GM21381 (cell line): Measurements from ENCODE around the gene FER.
"Not testable (repeated sequence)": the region's sequence is repeated elsewhere in the genome, so short reads cannot be mapped to it uniquely, and the experiment has no call there.

Source experiments
- ATAC-seq: cut with Tn5 transposase; IDR thresholded peaks from one replicate; pipeline ENCODE4 v1.9.1; 2021; ENCODE audit warnings: mild to moderate bottlenecking, moderate library complexity; ENCODE audit not compliant: unreplicated experiment

The FER gene

DNA sequence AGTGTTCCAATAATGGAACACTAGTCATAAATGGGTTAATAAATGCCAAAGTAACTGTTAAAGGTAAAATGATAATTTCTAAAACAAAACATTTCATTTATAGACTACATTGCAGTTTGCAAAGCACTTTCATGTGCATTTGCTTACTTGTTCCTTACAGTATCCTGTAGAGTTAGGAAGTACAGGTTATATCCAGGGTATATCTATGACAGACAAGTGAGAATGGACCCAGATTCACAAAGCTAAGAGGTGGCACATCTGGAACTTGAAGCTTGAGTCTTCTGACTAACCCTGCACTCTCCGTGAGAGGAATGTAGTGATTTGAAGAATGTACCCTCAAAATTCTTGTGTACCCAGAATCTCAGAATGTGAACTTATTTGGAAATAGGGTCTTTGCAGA is 121.4 kb downstream of the FER start:
- no peak for ATAC-seq

DNA sequence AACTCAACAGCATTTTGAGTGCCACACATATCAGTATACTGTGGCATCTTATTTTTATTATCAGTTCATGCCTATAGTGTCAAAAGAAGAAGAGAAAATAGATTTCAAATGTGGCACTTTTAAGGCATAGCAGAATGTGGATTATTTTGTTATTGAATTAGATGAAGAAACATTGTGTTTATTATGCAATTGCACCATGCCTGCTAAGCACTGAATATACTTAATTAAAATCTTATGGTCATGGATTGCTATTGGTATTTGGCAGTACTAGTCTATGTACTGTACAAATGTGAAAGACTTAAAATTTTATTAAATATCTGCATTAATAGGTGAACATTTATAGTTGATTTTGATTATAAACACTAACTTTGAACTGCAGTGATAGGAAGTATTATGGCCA is 128.8 kb downstream of the FER start:
- no peak for ATAC-seq

GRCh38 chr5:108878756-108879155 is 131.1 kb downstream of the FER start:
- no peak for ATAC-seq

GRCh38 chr5:108881133-108881532 is 133.4 kb downstream of the FER start:
- no peak for ATAC-seq

GRCh38 chr5:108884736-108885135 is 137.0 kb downstream of the FER start:
- no peak for ATAC-seq

DNA sequence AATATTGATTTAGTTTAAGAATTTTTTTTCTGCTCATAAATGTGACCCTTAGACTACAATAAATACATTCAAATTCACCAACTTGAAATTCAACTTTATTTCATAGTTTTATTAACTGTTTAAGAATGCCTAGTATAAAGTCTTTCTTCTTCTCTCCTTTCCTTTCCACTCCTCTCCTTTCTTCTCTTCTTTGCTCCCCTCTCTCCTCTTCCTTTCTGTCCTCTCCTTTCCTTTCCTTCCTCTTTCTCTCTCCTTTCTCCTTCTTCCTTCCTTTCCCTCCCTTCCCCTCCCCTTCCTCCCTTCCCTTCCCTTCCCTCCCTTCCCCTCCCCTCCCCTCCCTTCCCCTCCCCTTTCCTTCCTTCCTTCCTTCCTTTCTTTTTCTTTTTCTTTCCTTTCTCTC is 150.6 kb downstream of the FER start:
- no peak for ATAC-seq

DNA sequence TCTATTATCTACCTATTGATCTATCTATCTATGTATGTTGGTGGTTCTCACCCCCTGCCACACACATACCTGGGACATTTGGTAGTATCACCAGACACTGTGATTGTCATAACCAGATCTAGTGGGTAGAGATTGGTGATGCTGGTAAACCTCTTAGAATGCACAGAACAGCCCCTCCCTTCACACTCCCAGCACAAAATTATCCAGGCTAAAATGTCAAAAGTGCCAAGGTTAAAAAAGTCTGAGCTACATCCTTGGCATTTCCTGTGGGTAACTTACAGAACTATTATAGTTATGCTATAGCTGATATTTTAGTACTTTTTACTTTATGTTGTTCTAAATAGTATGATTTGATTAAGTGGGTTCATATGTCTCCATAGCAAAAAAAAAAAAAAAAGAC is 151.0 kb downstream of the FER start:
- no peak for ATAC-seq

DNA sequence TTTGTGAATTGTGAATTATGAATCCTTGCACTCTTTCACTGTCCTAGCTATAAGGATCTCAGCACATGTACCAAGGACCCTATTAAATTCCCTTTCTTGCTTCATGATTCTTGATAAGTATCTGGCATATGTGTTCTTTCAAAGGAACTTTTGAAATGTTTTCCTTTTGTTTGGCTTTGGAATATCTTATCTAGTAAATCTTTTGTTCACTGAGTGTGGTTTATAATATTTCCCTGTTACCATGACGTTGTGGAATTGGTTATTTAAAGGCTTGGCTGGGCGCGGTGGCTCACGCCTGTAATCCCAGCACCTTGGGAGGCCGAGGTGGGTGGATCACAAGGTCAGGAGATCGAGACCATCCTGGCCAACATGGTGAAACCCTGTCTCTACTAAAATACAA is 151.5 kb downstream of the FER start:
- not testable (repeated sequence) for ATAC-seq

GRCh38 chr5:108900668-108901067 is 153.0 kb downstream of the FER start:
- no peak for ATAC-seq

DNA sequence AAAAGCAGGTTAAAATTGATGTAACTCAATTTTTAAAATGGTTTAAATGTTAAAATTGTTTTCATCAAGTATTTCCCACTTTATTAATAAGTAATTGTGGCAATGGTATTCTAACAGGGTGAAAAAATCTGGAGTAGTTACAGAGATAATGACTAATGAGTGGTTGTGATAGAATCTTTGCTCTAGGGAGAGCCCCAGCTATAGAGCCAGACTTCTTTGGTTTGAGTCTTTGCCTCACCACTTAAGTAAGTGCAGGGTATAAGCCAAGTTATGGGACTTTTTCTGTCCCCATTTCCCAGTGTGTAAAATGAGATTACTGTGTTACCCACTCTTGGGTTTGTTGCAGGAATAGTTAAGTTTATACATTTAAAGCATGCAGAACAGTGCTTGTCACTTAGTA is 158.1 kb downstream of the FER start:
- no peak for ATAC-seq

DNA sequence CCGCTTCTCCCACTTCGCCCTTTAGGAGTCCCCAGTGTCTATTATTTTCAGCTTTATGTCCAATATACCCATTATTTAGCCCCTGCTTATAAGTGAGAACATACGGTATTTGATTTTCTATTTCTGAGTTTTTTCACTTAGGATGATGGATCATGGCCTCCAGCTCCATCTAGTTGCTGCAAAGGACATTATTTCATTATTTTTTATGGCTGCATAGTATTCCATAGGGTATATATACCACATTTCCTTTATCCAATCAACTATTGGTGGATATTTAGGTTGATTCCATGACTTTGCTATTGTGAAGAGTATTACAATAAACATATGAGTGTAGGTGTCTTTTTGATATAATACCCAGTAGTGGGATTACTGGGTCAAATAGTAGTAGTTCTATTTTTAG is 162.9 kb downstream of the FER start:
- no peak for ATAC-seq

DNA sequence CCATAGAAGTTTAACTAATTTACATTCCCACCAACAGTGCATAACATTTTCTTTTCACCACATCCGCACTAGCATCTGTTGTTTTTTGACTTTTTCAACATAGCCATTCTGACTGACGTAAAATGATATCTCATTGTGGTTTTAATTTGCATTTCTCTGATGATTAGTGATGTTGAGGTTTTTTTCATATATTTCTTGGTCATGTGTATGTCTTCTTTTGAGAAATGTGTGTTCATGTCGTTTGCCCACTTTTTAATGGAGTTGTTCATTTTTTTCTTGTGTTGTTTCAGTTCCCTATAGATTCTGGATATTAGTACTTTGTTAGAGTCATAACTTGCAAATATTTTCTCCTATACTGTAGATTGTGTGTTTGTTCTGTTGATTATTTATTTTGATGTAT is 163.4 kb downstream of the FER start:
- peak; percentile 65 for ATAC-seq

DNA sequence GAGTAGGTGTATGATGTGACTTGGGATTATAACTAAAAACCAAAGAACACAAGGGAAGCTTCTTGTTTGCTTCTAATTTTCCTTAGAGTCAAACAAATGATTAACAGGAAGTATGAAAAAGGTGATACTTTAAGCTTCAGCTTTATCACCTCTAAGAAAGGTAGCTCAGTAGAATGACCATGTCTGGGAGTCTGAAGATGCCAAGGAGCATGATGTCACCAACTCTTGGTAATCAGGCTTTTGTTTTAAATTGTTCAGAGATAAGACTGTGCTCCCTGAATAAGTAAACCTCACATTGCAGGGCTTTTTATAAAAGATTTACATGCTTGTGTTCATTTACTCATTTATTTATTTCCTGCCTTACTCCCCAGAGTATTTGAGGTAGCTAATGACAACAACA is 169.9 kb downstream of the FER start:
- no peak for ATAC-seq

DNA sequence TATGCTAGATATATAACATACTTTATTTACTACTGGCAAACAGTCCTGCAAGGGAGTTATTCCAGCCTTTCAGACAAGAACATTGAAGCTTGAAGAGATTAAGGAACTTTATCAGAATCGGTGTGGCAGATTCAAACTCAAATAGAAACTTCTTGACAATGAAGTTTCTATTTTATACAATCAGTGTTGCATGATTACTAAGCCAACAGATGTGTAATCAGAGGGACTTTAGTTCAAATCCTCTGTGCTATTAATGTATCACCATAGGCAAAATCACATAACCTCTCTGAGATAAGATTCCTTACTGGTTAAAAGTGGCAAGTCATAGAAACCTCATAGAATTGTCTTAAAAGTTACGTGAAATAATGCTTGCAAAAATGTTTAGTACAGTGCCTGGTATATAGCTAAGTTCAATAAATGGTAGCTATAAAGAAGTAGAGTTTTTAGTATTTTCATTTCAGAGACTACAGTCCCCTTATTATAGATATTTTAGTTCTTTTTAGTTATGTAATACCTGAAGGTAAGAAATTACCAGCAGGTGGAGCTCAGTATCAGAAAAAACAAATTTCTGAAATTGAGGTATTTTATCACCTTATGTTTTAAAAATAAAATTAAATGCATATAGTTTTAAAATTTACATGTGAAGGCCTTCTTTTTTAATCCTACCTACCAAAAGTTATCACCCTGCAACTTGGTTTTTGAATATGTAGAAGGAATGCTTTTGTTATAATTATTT is 172.1 kb downstream of the FER start:
- no peak for ATAC-seq

GRCh38 chr5:108924457-108924961 is 176.8 kb downstream of the FER start:
- ATAC-seq = no peak

DNA sequence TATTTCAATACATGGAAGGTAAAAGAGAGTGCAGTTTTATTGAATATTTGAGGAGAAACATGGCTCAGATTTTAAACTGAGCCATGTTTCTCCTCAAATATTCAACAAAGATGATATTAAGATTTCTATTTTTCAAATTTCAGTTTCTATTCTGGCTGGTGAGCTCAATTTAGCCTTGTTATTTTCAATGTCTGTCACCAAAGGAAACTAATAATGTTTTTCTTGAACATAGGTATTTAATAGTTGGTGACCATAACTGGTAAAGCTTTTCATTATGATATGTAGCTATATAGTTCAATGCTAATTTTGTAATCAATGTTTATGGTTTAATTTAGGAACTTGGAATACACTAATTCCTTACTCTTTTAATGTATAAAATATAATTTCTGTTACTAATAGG is 177.4 kb downstream of the FER start:
- ATAC-seq = no peak

GRCh38 chr5:108930107-108930506 is 182.4 kb downstream of the FER start:
- no peak for ATAC-seq

DNA sequence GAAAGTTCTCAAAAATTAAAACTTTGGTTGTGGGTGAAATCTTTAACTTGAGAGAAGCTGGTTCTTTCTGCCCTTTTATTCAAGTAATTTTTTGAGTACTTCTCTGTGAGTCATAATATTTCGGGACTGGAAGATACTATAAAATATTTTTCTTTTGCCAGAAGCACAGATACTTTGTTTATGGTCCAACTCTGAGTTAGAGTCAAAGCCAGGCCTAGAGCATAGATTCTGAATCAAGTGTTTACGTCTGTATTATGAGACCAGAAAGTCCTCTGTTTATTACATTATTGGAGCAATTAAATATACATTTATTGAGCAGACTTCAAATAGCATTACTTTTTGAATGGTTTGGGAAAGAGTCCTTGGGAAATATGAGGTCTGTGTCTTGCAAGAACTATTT is 187.9 kb downstream of the FER start:
- no peak for ATAC-seq

- no peak for ATAC-seq
Observed at GRCh38 chr5:108937221-108937620, 189.5 kb downstream of the FER start.

GRCh38 chr5:108940506-108940905 is 192.8 kb downstream of the FER start:
- ATAC-seq = no peak

DNA sequence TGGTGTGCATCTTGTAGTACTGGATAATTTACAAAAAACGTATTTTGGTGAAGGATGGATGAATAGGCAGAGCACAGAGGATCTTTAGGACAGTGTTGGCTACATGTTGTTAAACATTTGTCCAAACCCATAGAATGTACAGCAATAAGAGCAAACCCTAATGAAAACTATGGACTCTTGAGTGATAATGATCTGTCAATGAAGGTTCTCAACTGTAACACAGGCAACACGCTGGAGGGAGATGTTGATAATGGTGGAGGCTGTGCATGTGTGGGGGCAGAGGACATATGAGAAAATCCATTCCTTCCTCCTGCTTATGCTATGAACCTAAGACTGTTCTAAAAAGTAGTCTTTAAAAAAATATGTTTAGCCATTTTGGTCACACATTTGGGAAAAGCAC is 194.0 kb downstream of the FER start:
- no peak for ATAC-seq

- ATAC-seq = no peak
Observed at GRCh38 chr5:108942701-108943100, 195.0 kb downstream of the FER start.

- no peak for ATAC-seq
Observed at GRCh38 chr5:108945094-108945493, 197.4 kb downstream of the FER start.
